NCI-H1694 treated with DMSO at 0.1 percent for 48 hours (cell line): Measurements from ENCODE around the gene ACSBG1.
"Not testable (repeated sequence)": the region's sequence is repeated elsewhere in the genome, so short reads cannot be mapped to it uniquely, and the experiment has no call there.

Experiments
- DNase-seq: peaks from one replicate; lab custom pipeline; 2025; lab: John Stamatoyannopoulos, UW

Gene ACSBG1

GRCh38 chr15:78249131-78249530 is 14.8 kb upstream of the ACSBG1 start:
- DNase-seq, result no peak

- DNase-seq, result no peak
These were observed 13.5 kb upstream of the ACSBG1 start for GRCh38 chr15:78247911-78248310.

DNA sequence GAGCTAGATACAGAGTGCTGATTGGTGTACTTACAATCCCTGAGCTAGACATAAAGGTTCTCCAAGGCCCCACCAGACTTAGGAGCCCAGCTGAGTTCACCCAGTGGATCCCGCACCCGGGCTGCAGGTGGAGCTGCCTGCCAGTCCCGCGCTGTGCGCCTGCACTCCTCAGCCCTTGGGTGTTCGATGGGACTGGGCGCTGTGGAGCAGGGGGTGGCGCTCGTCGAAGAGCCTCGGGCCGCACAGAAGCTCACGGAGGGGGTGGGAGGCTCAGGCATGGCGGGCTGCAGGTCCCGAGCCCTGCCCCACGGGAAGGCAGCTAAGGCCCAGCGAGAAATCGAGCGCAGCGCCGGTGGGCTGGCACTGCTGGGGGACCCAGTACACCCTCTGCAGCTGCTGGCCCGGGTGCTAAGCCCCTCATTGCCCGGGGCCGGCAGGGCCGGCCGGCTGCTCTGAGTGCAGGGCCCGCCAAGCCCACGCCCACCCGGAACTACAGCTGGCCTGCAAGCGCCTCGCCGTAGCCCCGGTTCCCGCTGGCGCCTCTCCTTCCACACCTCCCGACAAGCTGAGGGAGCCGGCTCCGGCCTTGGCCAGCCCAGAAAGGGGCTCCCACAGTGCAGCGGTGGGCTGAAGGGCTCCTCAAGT is 11.7 kb upstream of the ACSBG1 start:
- not testable (repeated sequence) for DNase-seq

GRCh38 chr15:78245392-78245791 is 11.0 kb upstream of the ACSBG1 start:
- not testable (repeated sequence) for DNase-seq

- DNase-seq, result no peak
These were observed 10.5 kb upstream of the ACSBG1 start for GRCh38 chr15:78244893-78245292.

DNA sequence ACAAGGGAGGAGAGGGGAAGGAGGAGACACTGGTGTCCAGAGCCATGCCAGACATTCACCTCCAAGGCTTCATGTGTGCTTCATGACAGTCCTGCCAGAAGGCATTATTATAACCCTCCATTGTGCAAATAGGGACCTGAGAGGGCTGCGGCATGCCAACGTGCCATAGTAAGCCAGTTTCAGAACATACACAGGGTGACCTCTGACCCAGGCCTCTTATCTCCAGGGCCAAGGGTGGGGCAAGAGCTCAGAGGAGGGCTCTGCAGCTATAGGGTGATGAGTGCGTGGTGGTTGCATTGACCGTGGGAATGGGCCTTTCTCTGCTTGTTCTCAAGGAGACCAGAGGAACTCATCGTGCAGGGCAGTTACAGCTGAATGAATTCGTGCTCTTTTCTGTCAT is 9.7 kb upstream of the ACSBG1 start:
- DNase-seq, result no peak

DNA sequence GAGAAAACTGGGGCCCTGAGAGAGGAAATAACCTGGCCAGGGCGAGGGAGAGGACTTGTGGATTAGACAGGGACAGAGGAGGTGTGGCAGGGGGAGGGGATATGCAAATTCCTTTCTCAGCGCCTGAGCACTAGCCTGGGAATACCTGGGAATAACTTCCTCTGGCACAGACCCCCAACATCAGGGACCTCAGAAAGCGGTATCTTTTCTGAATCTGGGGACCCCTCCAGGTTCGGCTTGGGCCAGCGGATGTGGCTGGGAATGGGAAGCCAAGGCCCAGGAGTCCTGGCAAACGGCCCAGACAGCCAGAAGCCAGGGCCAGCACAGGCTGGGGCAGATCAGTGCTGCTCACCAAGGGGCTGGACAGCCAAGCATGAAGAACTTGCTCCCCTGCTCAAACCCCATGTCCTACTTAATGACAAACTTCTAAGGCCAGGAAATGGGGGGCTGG is 9.2 kb upstream of the ACSBG1 start:
- no peak for DNase-seq

DNA sequence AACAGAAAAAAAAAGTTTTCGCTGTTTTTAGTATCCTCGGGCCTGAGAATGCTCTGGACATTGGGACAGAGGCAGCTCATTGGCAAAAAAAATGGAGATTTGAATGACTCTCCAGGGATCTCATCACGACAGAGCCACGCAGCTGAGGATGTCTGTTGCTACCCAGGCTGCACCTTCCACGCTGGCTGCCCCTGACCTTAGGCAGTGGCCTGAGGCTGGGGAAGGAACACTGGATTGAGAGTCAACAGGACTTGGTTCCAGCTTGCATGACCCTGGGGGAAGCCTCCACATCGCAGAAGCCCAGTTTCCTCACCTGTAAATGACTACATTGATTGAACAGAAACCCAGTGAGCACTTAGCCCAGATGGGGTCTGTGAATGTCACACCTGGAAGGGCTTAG is 8.7 kb upstream of the ACSBG1 start:
- DNase-seq, result no peak

- DNase-seq, result peak; percentile 7
These were observed 7.8 kb upstream of the ACSBG1 start for GRCh38 chr15:78242128-78242527.

DNA sequence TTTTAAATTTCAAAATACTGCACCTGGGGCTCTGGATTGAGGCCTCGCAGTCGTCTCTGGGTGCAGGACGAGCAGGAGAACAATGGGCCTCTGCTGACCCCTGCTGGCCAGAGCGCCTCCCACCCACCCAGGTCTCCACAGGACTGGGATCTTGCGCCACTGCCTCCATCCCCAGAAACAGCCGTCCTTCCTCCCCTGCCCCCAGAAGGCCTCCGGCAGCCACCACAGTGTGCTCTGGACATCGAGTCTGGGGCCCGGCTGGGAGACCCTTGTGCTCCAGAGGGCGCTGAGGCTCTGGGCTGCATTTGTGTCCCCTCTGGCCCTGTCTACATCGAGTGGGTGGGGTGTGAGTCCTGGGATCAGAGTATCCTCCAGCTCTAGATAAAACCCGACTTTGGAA is 6.7 kb upstream of the ACSBG1 start:
- peak; percentile 52 for DNase-seq

- DNase-seq, result no peak
These were observed 5.4 kb upstream of the ACSBG1 start for GRCh38 chr15:78239811-78240210.

DNA sequence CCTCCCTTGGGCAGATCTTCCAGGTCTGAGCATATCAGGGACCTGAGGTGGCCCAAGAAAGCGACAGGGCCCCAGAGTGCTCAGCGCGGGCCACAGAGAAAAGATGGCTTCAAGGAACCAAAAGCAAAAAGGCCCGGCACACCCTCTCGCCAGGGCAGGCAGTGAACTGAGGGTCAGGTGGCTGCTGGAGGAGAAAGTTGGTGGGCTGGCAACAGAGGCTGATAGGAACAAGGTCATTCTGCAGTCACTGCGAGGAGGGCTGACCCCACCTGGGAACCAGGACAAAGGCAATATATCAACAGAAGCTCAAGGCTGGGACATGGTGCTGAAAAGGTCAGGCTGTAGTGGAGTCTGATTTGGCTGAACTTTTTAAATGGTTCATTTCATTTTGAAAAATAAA is 2.8 kb upstream of the ACSBG1 start:
- DNase-seq, result no peak

DNA sequence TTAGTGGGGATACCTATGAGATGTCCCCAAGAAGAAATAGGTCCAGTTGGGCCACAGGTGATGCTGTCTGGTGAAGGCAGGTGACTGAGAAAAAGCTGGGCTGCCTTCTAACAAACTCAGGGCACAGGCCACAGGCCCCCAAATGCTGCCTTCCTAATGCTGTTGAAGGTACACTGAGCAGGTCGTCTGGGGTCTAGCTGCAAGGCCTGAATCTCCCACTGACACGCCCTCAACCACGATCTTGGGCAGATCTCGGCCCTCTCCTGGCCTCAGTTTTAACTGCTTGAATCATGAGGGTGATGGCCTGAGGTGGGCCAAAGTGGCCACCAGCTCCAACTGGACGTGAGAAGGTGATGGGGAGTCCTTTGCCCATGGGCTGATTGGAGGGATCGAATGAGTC is 2.1 kb upstream of the ACSBG1 start:
- DNase-seq, result no peak

GRCh38 chr15:78233496-78233895 is 869 bp downstream of the ACSBG1 start:
- no peak for DNase-seq

DNA sequence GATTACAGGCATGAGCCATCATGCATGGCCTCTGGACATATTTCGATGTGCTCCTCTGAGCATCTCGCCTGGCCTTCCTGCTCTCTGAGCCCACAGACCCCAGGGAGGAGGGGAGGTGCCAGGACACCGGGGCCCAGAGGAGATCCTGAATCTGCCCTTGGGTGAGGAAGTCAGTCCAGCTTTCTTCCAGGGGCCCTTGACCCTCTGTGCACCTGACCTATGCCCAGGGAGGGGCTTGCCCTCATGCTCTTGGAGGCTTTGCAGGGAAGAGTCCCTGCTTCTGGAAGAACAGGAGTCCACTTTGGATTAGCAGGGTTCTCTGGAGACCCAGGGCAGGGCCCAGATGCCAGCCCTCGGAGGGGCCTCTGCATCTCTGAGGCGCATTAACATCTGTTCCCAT is 1.4 kb downstream of the ACSBG1 start:
- no peak for DNase-seq

DNA sequence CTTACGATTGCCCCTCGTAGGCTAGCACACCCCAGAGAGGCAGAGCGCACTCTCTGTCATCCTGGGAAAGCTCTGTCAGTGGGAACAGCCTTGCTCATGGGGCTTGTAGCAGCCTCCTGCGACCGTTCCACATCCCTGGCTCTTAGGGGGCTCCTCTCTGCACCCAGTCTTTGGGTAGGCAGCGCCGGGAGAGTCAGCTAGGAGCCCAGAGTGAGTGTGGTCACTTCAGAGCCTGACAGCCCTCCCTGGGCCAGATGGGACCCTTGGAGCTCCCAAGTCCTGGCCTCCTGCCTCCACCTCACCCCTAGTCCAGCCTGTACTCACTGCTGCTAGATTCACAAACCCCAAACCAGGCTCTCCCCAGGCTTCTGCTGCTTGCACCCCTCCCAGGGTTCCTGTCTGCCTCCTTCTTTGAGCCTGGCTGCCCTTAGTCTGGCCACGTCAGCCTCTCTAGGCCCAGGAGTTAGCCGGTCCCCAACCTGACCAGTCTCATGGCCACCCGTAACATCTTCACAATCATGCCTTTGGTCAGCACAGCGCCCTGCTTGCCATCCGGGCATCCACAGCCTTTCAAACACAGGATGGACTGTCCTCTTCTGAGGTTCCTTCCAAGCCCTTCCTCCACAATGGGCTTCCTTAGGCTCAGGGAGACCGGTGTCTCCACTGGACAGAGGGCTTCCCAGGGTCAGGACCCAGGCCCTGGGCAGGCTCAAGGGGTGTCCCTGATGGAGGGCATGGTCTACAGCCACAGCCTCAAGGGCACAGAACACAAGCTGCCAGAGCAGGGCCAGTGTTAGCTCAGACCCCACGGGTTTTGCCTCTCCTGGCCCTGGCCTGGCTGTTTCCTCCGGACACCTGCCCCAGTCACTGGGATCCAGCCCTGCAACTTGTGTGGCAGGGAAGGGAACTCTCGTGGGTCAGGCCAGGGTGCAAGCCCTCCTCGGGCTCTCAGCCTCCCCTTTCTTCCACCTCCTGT is 4.6 kb downstream of the ACSBG1 start:
- no peak for DNase-seq

GRCh38 chr15:78228356-78228996 is 5.9 kb downstream of the ACSBG1 start:
- no peak for DNase-seq

GRCh38 chr15:78225783-78226541 is 8.4 kb downstream of the ACSBG1 start:
- DNase-seq, result no peak

DNA sequence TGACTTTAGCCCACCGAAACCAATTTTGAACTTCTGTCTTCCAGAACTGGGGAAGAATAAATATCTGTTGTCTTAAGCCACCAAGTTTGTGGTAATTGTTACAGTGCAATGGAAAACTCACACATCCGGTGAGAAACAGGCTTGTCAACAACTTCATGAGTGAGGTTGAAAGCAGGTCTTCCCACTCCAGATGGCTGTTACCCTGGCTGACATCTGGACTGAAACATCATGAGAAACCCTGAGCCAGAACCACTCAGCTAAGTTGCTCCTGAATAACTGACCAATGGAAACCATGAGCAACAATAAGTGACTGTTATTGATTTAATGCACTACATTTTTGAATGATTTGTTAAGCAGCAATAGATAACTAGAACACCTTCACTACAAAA is 10.3 kb downstream of the ACSBG1 start:
- no peak for DNase-seq

GRCh38 chr15:78223396-78224022 is 10.9 kb downstream of the ACSBG1 start:
- no peak for DNase-seq

DNA sequence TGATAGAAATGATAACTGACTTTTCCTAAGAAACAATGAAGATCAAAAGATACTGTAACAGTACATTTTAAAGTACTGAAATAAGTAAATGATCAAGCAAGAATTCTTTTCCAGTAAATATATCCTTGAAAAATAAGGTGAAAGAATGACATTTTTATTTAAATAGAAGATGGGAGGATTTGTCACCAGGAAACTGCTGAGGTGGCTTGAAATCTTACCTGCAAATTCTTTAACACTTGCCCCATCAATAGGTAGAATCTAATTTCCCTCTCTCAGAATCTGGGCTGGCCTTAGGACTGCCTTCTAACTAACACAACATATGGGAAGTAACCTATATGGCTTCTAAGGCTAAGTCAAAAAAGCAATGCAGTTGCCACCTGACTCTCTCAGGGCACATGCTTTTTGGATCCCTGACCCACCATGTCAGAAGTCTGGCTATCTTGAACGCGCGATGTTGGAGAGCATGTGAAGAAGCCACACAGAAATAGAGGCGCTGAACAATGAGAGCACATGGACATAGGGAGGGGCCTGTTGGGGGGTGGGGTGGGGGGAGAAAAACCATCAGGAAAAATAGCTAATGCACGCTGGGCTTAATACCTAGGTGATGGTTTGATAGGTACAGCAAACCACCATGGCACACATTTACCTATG is 11.5 kb downstream of the ACSBG1 start:
- DNase-seq, result no peak
